Activated T-cell treated with anti-CD3 and anti-CD28 coated beads, Interleukin-2, amount 50 U/mL, for 4 hours (primary cell): ENCODE measurements around the gene SLCO3A1. TPM values are rescaled to one million over a fixed set of nuclear protein-coding genes. Genes with fewer than 3 reads are reported as not detected.

Source experiments
- ATAC-seq, 2 donors: fragments of 200-7000 bp; cut with Tn5 transposase; one replicate each; pipeline ENCODE4 v1.10.0; 2021
- DNase-seq: peaks from one replicate; pipeline ENCODE4 v3.0.0-alpha.2; 2020
- H3K27me3 Mint-ChIP-seq: one replicate; pipeline ENCODE4 v1.8.0; 2021; ENCODE audit warnings: low read depth, mixed read lengths
- H3K36me3 Mint-ChIP-seq: one replicate; pipeline ENCODE4 v1.8.0; 2022; ENCODE audit warnings: mixed read lengths; ENCODE audit not compliant: insufficient read depth
- H3K4me1 Mint-ChIP-seq: one replicate; pipeline ENCODE4 v1.8.0; 2021; ENCODE audit warnings: low read depth, mixed read lengths
- H3K4me3 Mint-ChIP-seq: one replicate; pipeline ENCODE4 v1.8.0; 2021; ENCODE audit warnings: mild to moderate bottlenecking, moderate library complexity, mixed read lengths
- H3K9me3 Mint-ChIP-seq: one replicate; pipeline ENCODE4 v1.8.0; 2021; ENCODE audit warnings: mixed read lengths
- total RNA-seq, 3 donors: library from RNA; stranded (reverse); gene quantifications; one replicate each; pipeline ENCODE4 v1.2.1, GENCODE V29; 2021

Gene SLCO3A1
- total RNA-seq, 3 donors from 2014 or later, result 3.6 to 6.1 (median 4.8) TPM

GRCh38 chr15:91975241-91975978, 121.9 kb downstream of the SLCO3A1 start:
- no peak for DNase-seq
- Mint-ChIP-seq H3K36me3 (no peaks in the 10 kb centered on the region), H3K4me3 (no peak overlapping the region), H3K9me3 (no peaks in the 10 kb centered on the region), H3K4me1 (peaks cover 26% of the 10 kb centered on the region), H3K27me3 (no peaks in the 10 kb centered on the region)
- no peak for ATAC-seq

- Mint-ChIP-seq H3K9me3 (no peaks in the 10 kb centered on the region), H3K36me3 (no peaks in the 10 kb centered on the region), H3K4me1 (peaks cover 15% of the 10 kb centered on the region), H3K4me3 (no peak overlapping the region), H3K27me3 (no peaks in the 10 kb centered on the region)
- no peak for ATAC-seq
- no peak for DNase-seq
These were observed 123.5 kb downstream of the SLCO3A1 start for GRCh38 chr15:91976966-91977365.

- H3K9me3 Mint-ChIP-seq, result no peaks in the 10 kb centered on the region
- H3K4me1 Mint-ChIP-seq, result peaks cover 16% of the 10 kb centered on the region
- no peak for DNase-seq
- no peaks in the 10 kb centered on the region for H3K27me3 Mint-ChIP-seq
- no peaks in the 10 kb centered on the region for H3K36me3 Mint-ChIP-seq
- H3K4me3 Mint-ChIP-seq, result no peak overlapping the region
- ATAC-seq, result no peak
These were observed 127.2 kb downstream of the SLCO3A1 start for GRCh38 chr15:91980502-91981267.

GRCh38 chr15:91981821-91982800, 128.6 kb downstream of the SLCO3A1 start:
- DNase-seq (no peak), ATAC-seq (no peak)
- H3K27me3 Mint-ChIP-seq, result no peaks in the 10 kb centered on the region

GRCh38 chr15:91983729-91984340, 130.3 kb downstream of the SLCO3A1 start:
- DNase-seq (no peak), ATAC-seq (no peak)
- Mint-ChIP-seq H3K9me3 (no peaks in the 10 kb centered on the region), H3K27me3 (no peaks in the 10 kb centered on the region), H3K4me1 (peaks cover 15% of the 10 kb centered on the region), H3K4me3 (no peak overlapping the region), H3K36me3 (no peaks in the 10 kb centered on the region)

More at GRCh38 chr15:91981821-91982800, 128.6 kb downstream of the SLCO3A1 start:
- H3K4me1 Mint-ChIP-seq, result peaks cover 14% of the 10 kb centered on the region
- no peaks in the 10 kb centered on the region for H3K36me3 Mint-ChIP-seq
- no peaks in the 10 kb centered on the region for H3K9me3 Mint-ChIP-seq
- no peak overlapping the region for H3K4me3 Mint-ChIP-seq

- ATAC-seq, result no peak
- no peaks in the 10 kb centered on the region for H3K36me3 Mint-ChIP-seq
- H3K9me3 Mint-ChIP-seq, result no peaks in the 10 kb centered on the region
- H3K27me3 Mint-ChIP-seq, result no peaks in the 10 kb centered on the region
- H3K4me1 Mint-ChIP-seq, result peaks cover 24% of the 10 kb centered on the region
- DNase-seq, result no peak
- H3K4me3 Mint-ChIP-seq, result no peak overlapping the region
These were observed 131.8 kb downstream of the SLCO3A1 start for GRCh38 chr15:91985297-91985696.

- Mint-ChIP-seq H3K4me3 (no peak overlapping the region), H3K4me1 (peaks cover 44% of the 10 kb centered on the region), H3K9me3 (no peaks in the 10 kb centered on the region), H3K36me3 (no peaks in the 10 kb centered on the region), H3K27me3 (no peaks in the 10 kb centered on the region)
- no peak for ATAC-seq
- no peak for DNase-seq
These were observed 134.6 kb downstream of the SLCO3A1 start for GRCh38 chr15:91988071-91988470.

GRCh38 chr15:91988655-91989054, 135.1 kb downstream of the SLCO3A1 start:
- DNase-seq, result no peak
- H3K9me3 Mint-ChIP-seq, result no peaks in the 10 kb centered on the region
- no peaks in the 10 kb centered on the region for H3K27me3 Mint-ChIP-seq
- no peak overlapping the region for H3K4me3 Mint-ChIP-seq
- peaks cover 2% of the 10 kb centered on the region for H3K36me3 Mint-ChIP-seq
- ATAC-seq, result no peak
- peaks cover 44% of the 10 kb centered on the region for H3K4me1 Mint-ChIP-seq

GRCh38 chr15:91989821-91990220, 136.3 kb downstream of the SLCO3A1 start:
- peaks cover 43% of the 10 kb centered on the region for H3K4me1 Mint-ChIP-seq
- no peaks in the 10 kb centered on the region for H3K9me3 Mint-ChIP-seq
- H3K4me3 Mint-ChIP-seq, result no peak overlapping the region

GRCh38 chr15:91992945-91993344, 139.4 kb downstream of the SLCO3A1 start:
- Mint-ChIP-seq H3K27me3 (no peaks in the 10 kb centered on the region), H3K4me3 (no peak overlapping the region), H3K4me1 (peaks cover 36% of the 10 kb centered on the region), H3K36me3 (peaks cover 2% of the 10 kb centered on the region), H3K9me3 (no peaks in the 10 kb centered on the region)
- no peak for ATAC-seq
- DNase-seq, result no peak

More at GRCh38 chr15:91989821-91990220, 136.3 kb downstream of the SLCO3A1 start:
- H3K27me3 Mint-ChIP-seq, result no peaks in the 10 kb centered on the region
- ATAC-seq (no peak), DNase-seq (no peak)
- peaks cover 2% of the 10 kb centered on the region for H3K36me3 Mint-ChIP-seq

- Mint-ChIP-seq H3K27me3 (no peaks in the 10 kb centered on the region), H3K4me1 (peaks cover 26% of the 10 kb centered on the region), H3K9me3 (no peaks in the 10 kb centered on the region), H3K4me3 (no peak overlapping the region), H3K36me3 (peaks cover 2% of the 10 kb centered on the region)
- ATAC-seq, result no peak
- no peak for DNase-seq
These were observed 141.6 kb downstream of the SLCO3A1 start for GRCh38 chr15:91995146-91995545.

GRCh38 chr15:91997163-91997562, 143.7 kb downstream of the SLCO3A1 start:
- ATAC-seq (no peak), DNase-seq (no peak)
- Mint-ChIP-seq H3K27me3 (no peaks in the 10 kb centered on the region), H3K4me3 (no peak overlapping the region), H3K36me3 (peaks cover 2% of the 10 kb centered on the region), H3K9me3 (no peaks in the 10 kb centered on the region), H3K4me1 (peaks cover 19% of the 10 kb centered on the region)

GRCh38 chr15:92000709-92001108, 147.2 kb downstream of the SLCO3A1 start:
- ATAC-seq, result no peak
- Mint-ChIP-seq H3K4me3 (no peak overlapping the region), H3K36me3 (no peaks in the 10 kb centered on the region), H3K4me1 (peaks cover 30% of the 10 kb centered on the region), H3K27me3 (no peaks in the 10 kb centered on the region), H3K9me3 (no peaks in the 10 kb centered on the region)
- no peak for DNase-seq

GRCh38 chr15:92001307-92001706, 147.8 kb downstream of the SLCO3A1 start:
- no peak overlapping the region for H3K4me3 Mint-ChIP-seq
- no peaks in the 10 kb centered on the region for H3K36me3 Mint-ChIP-seq
- no peak for DNase-seq
- no peak for ATAC-seq
- H3K9me3 Mint-ChIP-seq, result no peaks in the 10 kb centered on the region
- H3K27me3 Mint-ChIP-seq, result no peaks in the 10 kb centered on the region
- H3K4me1 Mint-ChIP-seq, result peaks cover 31% of the 10 kb centered on the region
